Ectodermal cell (in vitro differentiated cells): Measurements from ENCODE around the gene NDUFAF2.

Experiments used
- H3K27ac ChIP-seq: 2 replicates; pipeline ENCODE4 v1.7.0; 2013; ENCODE audit warnings: mild to moderate bottlenecking, low read depth, low read length; ENCODE audit not compliant: insufficient read depth, poor library complexity, severe bottlenecking
- H3K27me3 ChIP-seq: 2 replicates; pipeline ENCODE4 v1.7.0; 2013; ENCODE audit warnings: mild to moderate bottlenecking, low read length; ENCODE audit not compliant: insufficient read depth, control insufficient read depth, poor library complexity, severe bottlenecking
- H3K36me3 ChIP-seq: one replicate; pipeline ENCODE4 v1.7.0; 2013; ENCODE audit warnings: low read length; ENCODE audit not compliant: control insufficient read depth, insufficient read depth
- H3K4me1 ChIP-seq: one replicate; pipeline ENCODE4 v1.7.0; 2013; ENCODE audit warnings: low read length; ENCODE audit not compliant: control insufficient read depth, insufficient read depth
- H3K4me3 ChIP-seq: 2 replicates; pipeline ENCODE4 v1.7.0; 2013; ENCODE audit warnings: low read depth, low read length, control low read depth; ENCODE audit not compliant: insufficient read depth
- H3K9me3 ChIP-seq: 2 replicates; pipeline ENCODE4 v1.7.0; 2013; ENCODE audit warnings: mild to moderate bottlenecking, low read length, moderate library complexity; ENCODE audit not compliant: control insufficient read depth
- WGBS, 2 experiments: methylation state at CpG; one replicate each; pipeline ENCODE4 v1.1.7; 2013; ENCODE audit warnings: missing lambda C conversion rate in 2 of 2; 5-methylcytosine and 5-hydroxymethylcytosine counted together

The NDUFAF2 gene

GRCh38 chr5:61139094-61139873 lies 194.3 kb downstream of the NDUFAF2 start:
- peaks cover 10% of the 10 kb centered on the region for H3K4me1 ChIP-seq
- no peaks in the 10 kb centered on the region for H3K9me3 ChIP-seq
- 88 to 91% methylated on average over 5 of the region's 5 CpGs for WGBS, 2 experiments
- H3K4me3 ChIP-seq = no peak overlapping the region
- no peak overlapping the region for H3K27ac ChIP-seq
- no peaks in the 10 kb centered on the region for H3K36me3 ChIP-seq
- H3K27me3 ChIP-seq = no peaks in the 10 kb centered on the region

GRCh38 chr5:61139931-61140330 lies 194.9 kb downstream of the NDUFAF2 start:
- no peaks in the 10 kb centered on the region for H3K27me3 ChIP-seq
- no peaks in the 10 kb centered on the region for H3K36me3 ChIP-seq
- no peaks in the 10 kb centered on the region for H3K9me3 ChIP-seq
- H3K27ac ChIP-seq = no peak overlapping the region
- WGBS, 2 experiments = 93 to 95% methylated on average over 4 of the region's 4 CpGs
- peaks cover 10% of the 10 kb centered on the region for H3K4me1 ChIP-seq
- no peak overlapping the region for H3K4me3 ChIP-seq

- H3K4me3 ChIP-seq = no peak overlapping the region
- H3K36me3 ChIP-seq = no peaks in the 10 kb centered on the region
- H3K27me3 ChIP-seq = no peaks in the 10 kb centered on the region
- H3K9me3 ChIP-seq = no peaks in the 10 kb centered on the region
- 24 to 30% methylated on average over 1 of the region's 1 CpG for WGBS, 2 experiments
- peak overlapping the region; percentile 44 for H3K27ac ChIP-seq
- peaks cover 10% of the 10 kb centered on the region for H3K4me1 ChIP-seq
Measured at GRCh38 chr5:61141801-61142200, 196.8 kb downstream of the NDUFAF2 start.

GRCh38 chr5:61142391-61142790 lies 197.4 kb downstream of the NDUFAF2 start:
- Histone ChIP-seq H3K27me3 (no peaks in the 10 kb centered on the region), H3K36me3 (no peaks in the 10 kb centered on the region), H3K4me3 (no peak overlapping the region), H3K27ac (no peak overlapping the region), H3K4me1 (peaks cover 10% of the 10 kb centered on the region), H3K9me3 (no peaks in the 10 kb centered on the region)
- WGBS, 2 experiments = 92 to 93% methylated on average over 1 of the region's 1 CpG

GRCh38 chr5:61142811-61143210 lies 197.8 kb downstream of the NDUFAF2 start:
- H3K9me3 ChIP-seq = no peaks in the 10 kb centered on the region
- 95 to 100% methylated on average over 1 to 2 of the region's 3 CpGs for WGBS, 2 experiments
- no peak overlapping the region for H3K27ac ChIP-seq
- no peaks in the 10 kb centered on the region for H3K27me3 ChIP-seq
- no peaks in the 10 kb centered on the region for H3K36me3 ChIP-seq
- H3K4me3 ChIP-seq = no peak overlapping the region
- peaks cover 10% of the 10 kb centered on the region for H3K4me1 ChIP-seq

GRCh38 chr5:61148515-61148914 lies 203.5 kb downstream of the NDUFAF2 start:
- Histone ChIP-seq H3K4me1 (no peaks in the 10 kb centered on the region), H3K4me3 (no peak overlapping the region), H3K36me3 (no peaks in the 10 kb centered on the region), H3K27ac (no peak overlapping the region), H3K9me3 (no peaks in the 10 kb centered on the region), H3K27me3 (no peaks in the 10 kb centered on the region)

- H3K27ac ChIP-seq = no peak overlapping the region
- WGBS, 2 experiments = 90 to 93% methylated on average over 1 to 2 of the region's 2 CpGs
- H3K4me3 ChIP-seq = no peak overlapping the region
- no peaks in the 10 kb centered on the region for H3K4me1 ChIP-seq
- no peaks in the 10 kb centered on the region for H3K27me3 ChIP-seq
- H3K36me3 ChIP-seq = no peaks in the 10 kb centered on the region
- H3K9me3 ChIP-seq = no peaks in the 10 kb centered on the region
Measured at GRCh38 chr5:61151893-61152292, 206.9 kb downstream of the NDUFAF2 start.

- no peaks in the 10 kb centered on the region for H3K9me3 ChIP-seq
- 86 to 100% methylated on average over 2 to 3 of the region's 3 CpGs for WGBS, 2 experiments
- no peaks in the 10 kb centered on the region for H3K27me3 ChIP-seq
- H3K36me3 ChIP-seq = peaks cover 7% of the 10 kb centered on the region
- H3K4me1 ChIP-seq = peaks cover 5% of the 10 kb centered on the region
- H3K27ac ChIP-seq = no peak overlapping the region
- H3K4me3 ChIP-seq = no peak overlapping the region
Measured at GRCh38 chr5:61159070-61159469, 214.1 kb downstream of the NDUFAF2 start.

GRCh38 chr5:61159836-61160235 lies 214.8 kb downstream of the NDUFAF2 start:
- Histone ChIP-seq H3K27ac (no peak overlapping the region), H3K9me3 (no peaks in the 10 kb centered on the region), H3K36me3 (peaks cover 7% of the 10 kb centered on the region), H3K27me3 (no peaks in the 10 kb centered on the region), H3K4me3 (no peak overlapping the region), H3K4me1 (peaks cover 5% of the 10 kb centered on the region)
- WGBS, 2 experiments = 89 to 95% methylated on average over 2 to 4 of the region's 4 CpGs

GRCh38 chr5:61160497-61160896 lies 215.5 kb downstream of the NDUFAF2 start:
- no peaks in the 10 kb centered on the region for H3K9me3 ChIP-seq
- peaks cover 7% of the 10 kb centered on the region for H3K36me3 ChIP-seq
- no peaks in the 10 kb centered on the region for H3K27me3 ChIP-seq
- H3K4me1 ChIP-seq = peaks cover 5% of the 10 kb centered on the region
- no peak overlapping the region for H3K4me3 ChIP-seq
- no peak overlapping the region for H3K27ac ChIP-seq
- 95% methylated on average over 3 of the region's 3 CpGs for WGBS, 2 experiments
